Natural killer cell (primary cell): ENCODE results near the gene CCRL2. TPM values are rescaled to one million over a fixed set of nuclear protein-coding genes. Genes with fewer than 3 reads are reported as not detected.

Source experiments
- ATAC-seq, 3 donors: fragments of 150-1000 bp in 2 of 3; fragments of 200-7000 bp in 1 of 3; cut with Tn5 transposase; 1 replicate in 1 of 3; 2 replicates in 2 of 3; pipeline ENCODE4 v1.10.0; 2021; ENCODE audit warnings: mild to moderate bottlenecking in 2 of 3, moderate library complexity in 2 of 3
- DNase-seq, 2 donors: peaks; one replicate each; pipeline versions ENCODE4 v3.0.0 to v3.0.0-alpha.2; 2013 to 2021; ENCODE audit warnings: mixed read lengths in 1 of 2
- H3K27ac ChIP-seq: one replicate; pipeline ENCODE4 v1.5.1; 2013; ENCODE audit warnings: mild to moderate bottlenecking, low read length
- H3K27me3 ChIP-seq: one replicate; pipeline ENCODE4 v1.6.1; 2013; ENCODE audit warnings: low read length; ENCODE audit not compliant: control insufficient read depth, insufficient read depth
- H3K36me3 ChIP-seq: one replicate; pipeline ENCODE4 v1.6.1; 2013; ENCODE audit warnings: low read length; ENCODE audit not compliant: control insufficient read depth, insufficient read depth
- H3K4me1 ChIP-seq: one replicate; pipeline ENCODE4 v1.6.1; 2013; ENCODE audit warnings: low read length; ENCODE audit not compliant: control insufficient read depth, insufficient read depth
- H3K4me3 ChIP-seq: one replicate; pipeline ENCODE4 v1.5.1; 2013; ENCODE audit warnings: low read length
- H3K9me3 ChIP-seq: one replicate; pipeline ENCODE4 v1.6.1; 2013; ENCODE audit warnings: low read length; ENCODE audit not compliant: control insufficient read depth, insufficient read depth
- H3K27ac Mint-ChIP-seq, 2 donors: one replicate each; pipeline ENCODE4 v1.8.0; 2022; ENCODE audit warnings: mild to moderate bottlenecking in 2 of 2, mixed read lengths in 2 of 2, moderate library complexity in 1 of 2
- H3K27me3 Mint-ChIP-seq, 2 donors: one replicate each; pipeline ENCODE4 v1.8.0; 2022; ENCODE audit warnings: low read depth in 2 of 2, mixed read lengths in 2 of 2
- H3K36me3 Mint-ChIP-seq: one replicate; pipeline ENCODE4 v1.8.0; 2022; ENCODE audit warnings: mixed read lengths
- H3K4me1 Mint-ChIP-seq, 2 donors: one replicate each; pipeline ENCODE4 v1.8.0; 2022; ENCODE audit warnings: mixed read lengths in 2 of 2
- H3K4me3 Mint-ChIP-seq: one replicate; pipeline ENCODE4 v1.8.0; 2022; ENCODE audit warnings: mild to moderate bottlenecking, moderate library complexity, mixed read lengths
- H3K9me3 Mint-ChIP-seq, 2 donors: one replicate each; pipeline ENCODE4 v1.8.0; 2022; ENCODE audit warnings: mixed read lengths in 2 of 2
- CTCF ChIP-seq: fragments of 200-600 bp; IDR thresholded peaks from one replicate; pipeline ENCODE4 v1.8.0; 2022; ENCODE audit warnings: antibody characterized with exemption
- WGBS: methylation state at CpG from one replicate; pipeline ENCODE4 v1.1.7; 2013; ENCODE audit warnings: missing lambda C conversion rate; ENCODE audit not compliant: insufficient coverage; 5-methylcytosine and 5-hydroxymethylcytosine counted together
- intact Hi-C: fragments of 100-400 bp; cut with micrococcal nuclease; formaldehyde crosslinking; loops from one replicate; pipeline ENCODE4 v1.14.2; 2022
- total RNA-seq, 4 donors: library from RNA; stranded (reverse); fragments of 120-200 nt in 1 of 4; gene quantifications; one replicate each; pipeline versions ENCODE4 v1.2.3 to v1.2.4, GENCODE V29; 2013 to 2022

Gene CCRL2
- total RNA-seq, 3 donors from 2014 or later (not counting 1 experiment from before 2014, with no cell fraction given), result 3.0 to 4.6 (median 3.8) TPM

- H3K36me3 ChIP-seq, result peaks cover 3% of the 10 kb centered on the region
- Mint-ChIP-seq H3K4me3 (no peak overlapping the region), H3K4me1 (peaks cover 44 to 46% of the 10 kb centered on the region in 2 donors), H3K27ac (peak overlapping the region in 1 of 2 donors; percentile 76), H3K27me3 (peaks cover 6 to 13% of the 10 kb centered on the region in 2 donors), H3K9me3 (no peaks in the 10 kb centered on the region), H3K36me3 (no peaks in the 10 kb centered on the region)
- H3K4me3 ChIP-seq, result peak overlapping the region; percentile 34
- no peak for TF ChIP-seq CTCF
- no peaks in the 10 kb centered on the region for H3K27me3 ChIP-seq
- no peak for DNase-seq
- no peaks in the 10 kb centered on the region for H3K9me3 ChIP-seq
- ATAC-seq, result no peak
- intact Hi-C loops, result loop anchor here (1.0 kb wide), 1 partner anchor 95 kb away; no protein-coding TSS in a partner anchor
- 65% methylated on average over 9 of the region's 10 CpGs for WGBS
- peak overlapping the region; percentile 44 for H3K27ac ChIP-seq
- H3K4me1 ChIP-seq, result peaks cover 59% of the 10 kb centered on the region
These were observed 35.3 kb upstream of the CCRL2 start for GRCh38 chr3:46371519-46372340.

- DNase-seq (peak in 1 of 2 donors; percentile 69), ATAC-seq (peak in 1 of 3 donors; percentile 33)
- peaks cover 44 to 45% of the 10 kb centered on the region in 2 donors for H3K4me1 Mint-ChIP-seq
- peak; percentile 32 for TF ChIP-seq CTCF
- intact Hi-C loops, result loop anchor here (1.0 kb wide), 1 partner anchor 96 kb away; no protein-coding TSS in a partner anchor
- no peaks in the 10 kb centered on the region for H3K27me3 ChIP-seq
- no peaks in the 10 kb centered on the region for H3K9me3 ChIP-seq
- H3K4me3 ChIP-seq, result peak overlapping the region; percentile 34
- H3K27ac ChIP-seq, result no peak overlapping the region
- 82% methylated on average over 9 of the region's 9 CpGs for WGBS
- H3K9me3 Mint-ChIP-seq, result no peaks in the 10 kb centered on the region
- peaks cover 59% of the 10 kb centered on the region for H3K4me1 ChIP-seq
- no peak overlapping the region for H3K27ac Mint-ChIP-seq
- no peak overlapping the region for H3K4me3 Mint-ChIP-seq
- peaks cover 3% of the 10 kb centered on the region for H3K36me3 ChIP-seq
- no peaks in the 10 kb centered on the region for H3K36me3 Mint-ChIP-seq
- H3K27me3 Mint-ChIP-seq, result peaks cover 6 to 13% of the 10 kb centered on the region in 2 donors
These were observed 34.3 kb upstream of the CCRL2 start for GRCh38 chr3:46372492-46373359.

GRCh38 chr3:46374755-46375154 is 32.3 kb upstream of the CCRL2 start:
- Histone ChIP-seq H3K4me3 (no peak overlapping the region), H3K36me3 (peaks cover 3% of the 10 kb centered on the region), H3K9me3 (no peaks in the 10 kb centered on the region), H3K27ac (no peak overlapping the region), H3K4me1 (peaks cover 45% of the 10 kb centered on the region), H3K27me3 (no peaks in the 10 kb centered on the region)
- DNase-seq (no peak), ATAC-seq (no peak)
- H3K27me3 Mint-ChIP-seq, result peaks cover 6 to 13% of the 10 kb centered on the region in 2 donors
- H3K9me3 Mint-ChIP-seq, result no peaks in the 10 kb centered on the region
- peaks cover 37 to 39% of the 10 kb centered on the region in 2 donors for H3K4me1 Mint-ChIP-seq
- intact Hi-C loops, result loop anchor here (5.0 kb wide), 1 partner anchor 287 kb away; no protein-coding TSS in a partner anchor
- peak overlapping the region; percentile 0 for H3K4me3 Mint-ChIP-seq
- no peaks in the 10 kb centered on the region for H3K36me3 Mint-ChIP-seq
- TF ChIP-seq CTCF, result no peak
- H3K27ac Mint-ChIP-seq, result peak overlapping the region; percentile 5 to 56
- WGBS, result 83% methylated on average over 3 of the region's 3 CpGs
